ENCODE data around the gene MRPS31. TPM values are rescaled to one million over a fixed set of nuclear protein-coding genes. Genes with fewer than 3 reads are reported as not detected.
"Not testable (repeated sequence)": the region's sequence is repeated elsewhere in the genome, so short reads cannot be mapped to it uniquely, and the experiment has no call there.

MRPS31 gene
- total RNA-seq, 1 donor from 2014 or later: 15.1 TPM

DNA sequence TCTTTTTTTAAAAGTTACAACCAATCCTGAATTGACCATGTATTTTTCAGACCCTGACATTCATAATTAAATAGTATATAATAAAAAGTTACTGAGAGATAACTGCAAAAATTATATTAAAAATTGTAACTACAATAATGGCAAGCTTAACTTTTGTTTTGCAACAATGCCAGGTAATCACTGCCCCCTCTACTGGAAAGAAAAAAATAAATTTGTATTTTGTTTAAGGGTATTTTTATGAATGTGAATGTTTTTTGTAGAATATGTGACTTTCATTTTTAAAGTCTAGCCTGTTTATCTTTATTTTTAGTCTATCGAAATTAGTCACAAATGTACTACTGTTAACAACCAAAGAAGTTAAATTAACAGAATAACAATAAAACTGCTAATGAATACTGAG, 21.7 kb downstream of the MRPS31 start:
- FAIRE-seq: no peak
- peaks cover 12% of the 10 kb centered on the region for H3K36me3 ChIP-seq (ENCODE audit: insufficient read depth, low read length)

GRCh38 chr13:40735232-40735548, 35.8 kb downstream of the MRPS31 start:
- H3K4me3 Mint-ChIP-seq (ENCODE audit: unreplicated experiment); H3K27ac ChIP-seq (ENCODE audit: low read depth, low read length); H3K36me3 ChIP-seq (ENCODE audit: insufficient read depth, low read length); H3K4me3 ChIP-seq (ENCODE audit: insufficient read depth, low read depth, low read length); H3K27me3 Mint-ChIP-seq (ENCODE audit: low read depth, unreplicated experiment); DNase-seq (ENCODE audit: low read depth); H3K9me3 Mint-ChIP-seq (ENCODE audit: unreplicated experiment); H3K4me2 ChIP-seq (ENCODE audit: low read length); H4K20me1 ChIP-seq (ENCODE audit: insufficient read depth, low read length); H3K4me1 Mint-ChIP-seq (ENCODE audit: low read depth, unreplicated experiment); H3K9ac ChIP-seq (ENCODE audit: low read length); H3K27ac Mint-ChIP-seq (ENCODE audit: unreplicated experiment); FAIRE-seq; H3K4me1 ChIP-seq (ENCODE audit: insufficient read depth, low read length); H3K27me3 ChIP-seq (ENCODE audit: insufficient read depth, low read length); H2AFZ ChIP-seq (ENCODE audit: low read depth, low read length); H3K36me3 Mint-ChIP-seq (ENCODE audit: low read depth, unreplicated experiment); H3K79me2 ChIP-seq (ENCODE audit: insufficient read depth, low read length); H3K9me3 ChIP-seq (ENCODE audit: insufficient read depth, low read depth, low read length): not testable (repeated sequence)

More for the DNA sequence above, 21.7 kb downstream of the MRPS31 start:
- no peak overlapping the region for H3K4me3 Mint-ChIP-seq (ENCODE audit: unreplicated experiment)
- no peaks in the 10 kb centered on the region for H4K20me1 ChIP-seq (ENCODE audit: insufficient read depth, low read length)
- DNase-seq (ENCODE audit: low read depth): no peak
- H3K4me3 ChIP-seq (ENCODE audit: insufficient read depth, low read depth, low read length): no peak overlapping the region
- no peak overlapping the region for H3K4me2 ChIP-seq (ENCODE audit: low read length)
- H3K27me3 Mint-ChIP-seq (ENCODE audit: low read depth, unreplicated experiment): no peaks in the 10 kb centered on the region
- no peaks in the 10 kb centered on the region for H3K4me1 ChIP-seq (ENCODE audit: insufficient read depth, low read length)
- H3K79me2 ChIP-seq (ENCODE audit: insufficient read depth, low read length): no peaks in the 10 kb centered on the region
- no peak overlapping the region for H2AFZ ChIP-seq (ENCODE audit: low read depth, low read length)
- no peak overlapping the region for H3K27ac Mint-ChIP-seq (ENCODE audit: unreplicated experiment)
- no peaks in the 10 kb centered on the region for H3K9me3 Mint-ChIP-seq (ENCODE audit: unreplicated experiment)
- no peak overlapping the region for H3K9ac ChIP-seq (ENCODE audit: low read length)
- H3K9me3 ChIP-seq (ENCODE audit: insufficient read depth, low read depth, low read length): no peaks in the 10 kb centered on the region
- no peaks in the 10 kb centered on the region for H3K36me3 Mint-ChIP-seq (ENCODE audit: low read depth, unreplicated experiment)
- no peak overlapping the region for H3K27ac ChIP-seq (ENCODE audit: low read depth, low read length)
- H3K4me1 Mint-ChIP-seq (ENCODE audit: low read depth, unreplicated experiment): no peaks in the 10 kb centered on the region
- no peak for TF ChIP-seq CTCF (IDR thresholded peaks at IDR 0.05; ENCODE audit: insufficient read depth, low read depth, low read length)
- no peaks in the 10 kb centered on the region for H3K27me3 ChIP-seq (ENCODE audit: insufficient read depth, low read length)

GRCh38 chr13:40734536-40735231, 36.3 kb downstream of the MRPS31 start:
- not testable (repeated sequence) for H3K4me1 Mint-ChIP-seq (ENCODE audit: low read depth, unreplicated experiment); H3K36me3 ChIP-seq (ENCODE audit: insufficient read depth, low read length); H3K27ac ChIP-seq (ENCODE audit: low read depth, low read length); H3K27me3 ChIP-seq (ENCODE audit: insufficient read depth, low read length); H3K27me3 Mint-ChIP-seq (ENCODE audit: low read depth, unreplicated experiment); H3K27ac Mint-ChIP-seq (ENCODE audit: unreplicated experiment); H3K4me2 ChIP-seq (ENCODE audit: low read length); H3K4me1 ChIP-seq (ENCODE audit: insufficient read depth, low read length); H3K9ac ChIP-seq (ENCODE audit: low read length); H3K36me3 Mint-ChIP-seq (ENCODE audit: low read depth, unreplicated experiment); H4K20me1 ChIP-seq (ENCODE audit: insufficient read depth, low read length); H3K9me3 ChIP-seq (ENCODE audit: insufficient read depth, low read depth, low read length); H3K4me3 ChIP-seq (ENCODE audit: insufficient read depth, low read depth, low read length); H3K79me2 ChIP-seq (ENCODE audit: insufficient read depth, low read length); H2AFZ ChIP-seq (ENCODE audit: low read depth, low read length); DNase-seq (ENCODE audit: low read depth); H3K4me3 Mint-ChIP-seq (ENCODE audit: unreplicated experiment); FAIRE-seq; H3K9me3 Mint-ChIP-seq (ENCODE audit: unreplicated experiment)

DNA sequence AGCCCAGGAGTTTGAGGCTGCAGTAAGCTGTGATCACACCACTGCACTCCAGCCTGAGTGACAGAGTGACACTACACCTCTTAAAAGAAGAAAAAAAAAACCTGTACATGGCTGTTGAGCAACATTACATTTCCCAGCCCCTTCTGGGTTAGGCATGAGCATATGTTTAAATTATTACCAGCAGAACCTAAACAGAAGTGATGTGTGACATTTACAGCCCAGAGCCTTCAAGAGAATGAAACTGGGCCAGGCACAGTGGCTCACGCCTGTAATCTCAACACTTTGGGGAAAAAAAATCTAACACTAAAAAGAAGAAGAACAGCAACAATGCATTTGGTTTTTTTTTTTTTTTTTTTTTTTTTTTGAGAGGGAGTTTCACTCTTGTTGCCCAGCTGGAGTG, 38.3 kb downstream of the MRPS31 start:
- H3K27me3 Mint-ChIP-seq (ENCODE audit: low read depth, unreplicated experiment): no peaks in the 10 kb centered on the region
- H3K36me3 Mint-ChIP-seq (ENCODE audit: low read depth, unreplicated experiment): peaks cover 4% of the 10 kb centered on the region
- no peak overlapping the region for H3K9ac ChIP-seq (ENCODE audit: low read length)
- no peak for DNase-seq (ENCODE audit: low read depth)
- no peak overlapping the region for H2AFZ ChIP-seq (ENCODE audit: low read depth, low read length)
- no peak for FAIRE-seq
- no peaks in the 10 kb centered on the region for H4K20me1 ChIP-seq (ENCODE audit: insufficient read depth, low read length)
- no peak overlapping the region for H3K27ac ChIP-seq (ENCODE audit: low read depth, low read length)
- no peak overlapping the region for H3K4me2 ChIP-seq (ENCODE audit: low read length)
- H3K27me3 ChIP-seq (ENCODE audit: insufficient read depth, low read length): no peaks in the 10 kb centered on the region
- H3K9me3 Mint-ChIP-seq (ENCODE audit: unreplicated experiment): no peaks in the 10 kb centered on the region
- no peaks in the 10 kb centered on the region for H3K79me2 ChIP-seq (ENCODE audit: insufficient read depth, low read length)
- H3K27ac Mint-ChIP-seq (ENCODE audit: unreplicated experiment): no peak overlapping the region
- H3K4me1 Mint-ChIP-seq (ENCODE audit: low read depth, unreplicated experiment): no peaks in the 10 kb centered on the region
- no peak overlapping the region for H3K4me3 Mint-ChIP-seq (ENCODE audit: unreplicated experiment)
- H3K4me1 ChIP-seq (ENCODE audit: insufficient read depth, low read length): no peaks in the 10 kb centered on the region
- no peaks in the 10 kb centered on the region for H3K9me3 ChIP-seq (ENCODE audit: insufficient read depth, low read depth, low read length)
- H3K36me3 ChIP-seq (ENCODE audit: insufficient read depth, low read length): peaks cover 2% of the 10 kb centered on the region
- H3K4me3 ChIP-seq (ENCODE audit: insufficient read depth, low read depth, low read length): no peak overlapping the region
- TF ChIP-seq CTCF (IDR thresholded peaks at IDR 0.05; ENCODE audit: insufficient read depth, low read depth, low read length): no peak
- TF ChIP-seq EZH2 (IDR thresholded peaks at IDR 0.05; ENCODE audit: insufficient read depth, low read length): no peak

All from astrocyte (in vitro differentiated cells and primary cell).